Measurements from ENCODE around the gene MGAT3.

MGAT3 gene

DNA sequence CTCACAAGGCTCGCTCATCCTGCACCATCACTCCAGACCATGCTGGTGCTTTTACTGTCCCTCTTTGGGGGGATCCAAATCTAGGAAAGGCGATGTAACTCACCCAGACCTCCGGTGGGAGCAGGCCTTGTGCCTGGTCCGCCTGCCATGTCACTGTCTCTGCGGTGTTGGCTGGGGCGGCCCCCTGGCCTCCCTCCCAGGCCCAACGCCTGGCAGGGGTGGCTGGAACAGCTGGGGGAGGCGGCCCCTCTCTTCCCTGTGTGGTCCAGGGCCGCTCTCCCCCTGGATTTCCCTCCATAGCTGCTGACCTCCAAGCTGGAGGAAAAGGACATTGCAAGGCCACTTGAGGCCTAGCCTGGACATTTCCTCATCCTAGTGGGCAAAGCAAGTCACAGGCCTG, 11.1 kb upstream of the MGAT3 start:
- no peak for DNase-seq
- in situ Hi-C loops (cut with MboI; ENCODE audit: low pct_unique_long_range_greater_than_20kb, low sequenced_read_pairs) = no loop called here

DNA sequence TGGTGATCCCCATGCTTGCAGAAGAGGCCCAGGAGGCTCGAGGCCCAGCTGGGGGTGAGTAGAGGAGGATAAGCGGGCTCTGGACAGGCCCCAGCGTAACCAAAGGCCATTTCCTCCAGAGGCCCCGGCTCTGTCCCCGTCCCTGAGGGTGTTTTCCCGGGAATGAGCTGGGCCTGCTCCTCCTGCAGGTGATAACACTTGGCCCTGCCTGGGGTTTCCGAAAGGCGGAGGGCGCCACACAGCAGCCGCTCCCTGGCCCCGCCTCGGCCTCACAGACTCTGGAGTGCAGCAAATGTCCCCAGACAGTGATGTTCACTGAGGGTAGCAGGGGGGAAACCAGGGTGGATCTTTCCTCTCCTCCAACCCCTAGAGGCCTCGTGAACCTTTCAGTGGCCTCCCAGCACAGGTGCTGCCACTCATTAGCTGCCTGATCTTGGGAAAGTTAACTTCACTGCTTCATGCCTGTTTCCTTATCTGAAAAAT, 10.5 kb upstream of the MGAT3 start:
- in situ Hi-C loops (cut with MboI; ENCODE audit: low pct_unique_long_range_greater_than_20kb, low sequenced_read_pairs) = no loop called here
- DNase-seq = no peak

DNA sequence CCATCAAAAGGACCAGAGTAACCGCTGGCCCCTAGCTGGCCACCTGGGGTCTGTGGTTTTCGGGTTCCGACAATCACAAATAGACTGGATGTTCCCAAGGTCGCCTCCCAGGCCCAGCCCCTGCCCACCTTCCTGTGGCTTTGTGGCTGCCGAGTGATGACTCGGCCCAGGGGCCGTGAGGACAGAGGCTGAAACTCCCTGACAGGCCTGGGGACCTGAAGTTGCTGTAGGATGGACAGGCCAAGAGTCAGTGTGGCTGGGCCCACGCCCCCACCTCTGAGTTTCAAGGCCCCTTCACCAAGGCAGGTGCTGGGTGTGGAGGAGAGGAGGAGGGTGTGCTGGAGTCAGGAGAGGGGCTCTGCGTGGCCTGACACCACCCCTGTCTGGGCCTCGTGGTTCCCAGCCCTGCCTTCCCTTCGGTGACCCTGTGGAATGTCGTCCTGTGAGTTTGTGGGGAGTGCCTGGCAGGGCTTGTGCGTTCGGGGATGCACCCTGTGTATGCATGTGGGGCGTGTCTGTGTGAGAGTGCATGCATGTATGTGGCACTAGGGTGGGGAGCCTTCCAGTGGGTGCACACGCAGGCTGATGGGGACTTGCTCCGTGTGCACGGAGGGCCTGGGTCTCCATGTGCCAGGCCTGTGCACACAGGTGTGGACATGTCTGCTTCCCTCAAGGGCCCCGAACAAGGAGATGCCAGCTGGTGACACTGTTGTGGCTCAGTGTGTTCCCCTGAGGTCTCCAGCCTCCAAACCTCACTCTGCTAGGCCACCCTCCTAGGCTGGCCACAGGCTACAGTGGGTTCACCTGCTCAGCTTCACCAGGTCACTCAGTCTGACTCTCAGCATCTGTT, 8.4 kb upstream of the MGAT3 start:
- in situ Hi-C loops (cut with MboI; ENCODE audit: low pct_unique_long_range_greater_than_20kb, low sequenced_read_pairs) = no loop called here
- DNase-seq = no peak

DNA sequence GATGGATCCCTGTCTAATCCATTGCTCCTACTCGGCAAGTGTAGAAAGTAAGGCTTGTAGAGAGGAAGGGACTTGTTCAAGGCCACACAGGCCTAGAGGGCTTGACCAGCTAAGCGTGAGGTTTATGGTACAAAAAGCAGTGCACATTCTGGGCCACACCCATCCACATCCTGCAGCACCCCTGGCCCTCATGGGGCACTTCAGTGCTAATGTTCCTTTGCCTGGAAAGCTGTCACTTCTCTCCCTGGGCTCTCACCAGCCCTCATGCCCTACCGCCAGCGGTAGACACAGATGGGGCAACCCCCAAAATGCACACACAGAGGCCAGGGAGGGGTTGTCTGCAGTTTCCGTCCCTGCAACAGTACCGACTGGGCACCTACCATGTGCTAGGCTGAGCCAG, 7.1 kb upstream of the MGAT3 start:
- in situ Hi-C loops (cut with MboI; ENCODE audit: low pct_unique_long_range_greater_than_20kb, low sequenced_read_pairs) = no loop called here

DNA sequence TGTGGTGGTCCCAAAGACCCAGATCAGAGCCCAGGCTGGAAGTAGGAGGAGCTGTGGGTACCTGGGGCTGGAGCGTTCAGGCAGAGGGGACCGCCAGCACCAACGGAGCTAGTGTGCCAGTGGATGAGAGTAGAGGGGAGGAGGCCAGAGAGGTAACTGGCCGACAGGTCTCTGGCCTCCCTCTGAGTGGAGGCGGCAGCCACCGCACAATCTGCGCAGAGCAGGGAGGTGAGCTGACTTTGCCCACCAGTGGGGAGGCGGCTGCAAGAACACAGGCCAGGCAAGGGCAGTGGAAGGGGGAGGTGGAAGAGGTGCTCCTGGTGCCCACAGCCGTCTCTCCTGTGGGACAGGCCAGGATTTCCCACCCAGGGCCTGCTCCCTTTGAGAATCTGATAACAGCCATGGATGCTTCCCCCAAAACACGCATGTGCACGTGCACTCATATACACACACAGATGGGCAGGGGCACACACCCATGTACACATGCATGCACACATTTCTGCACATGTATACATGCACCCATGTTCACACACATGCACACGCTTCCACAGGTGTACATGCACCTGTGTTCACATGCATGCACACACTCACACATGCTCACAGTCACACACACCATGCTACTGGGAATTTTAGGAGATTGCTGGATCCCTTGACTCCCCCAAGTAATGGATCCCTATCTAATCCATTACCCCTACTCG, 6.4 kb upstream of the MGAT3 start:
- in situ Hi-C loops (cut with MboI; ENCODE audit: low pct_unique_long_range_greater_than_20kb, low sequenced_read_pairs) = no loop called here
- DNase-seq = no peak

More for the DNA sequence above, 7.1 kb upstream of the MGAT3 start:
- DNase-seq = no peak

DNA sequence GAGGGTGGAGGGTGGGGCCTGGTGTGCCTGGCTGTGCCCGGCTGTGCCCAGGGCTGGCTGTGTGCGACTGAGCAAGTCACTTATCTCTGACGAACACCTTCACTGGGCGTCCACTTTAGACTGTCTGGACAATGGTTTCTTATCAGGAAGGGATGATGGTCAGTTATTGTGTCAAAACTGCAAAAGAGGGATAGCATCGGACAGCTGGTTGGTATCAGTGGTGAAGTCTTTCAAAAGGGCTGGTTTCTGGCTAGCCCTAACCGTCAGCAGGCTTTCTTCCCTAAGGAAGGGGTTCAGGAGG, 4.1 kb upstream of the MGAT3 start:
- no peak for DNase-seq
- in situ Hi-C loops (cut with MboI; ENCODE audit: low pct_unique_long_range_greater_than_20kb, low sequenced_read_pairs) = no loop called here

DNA sequence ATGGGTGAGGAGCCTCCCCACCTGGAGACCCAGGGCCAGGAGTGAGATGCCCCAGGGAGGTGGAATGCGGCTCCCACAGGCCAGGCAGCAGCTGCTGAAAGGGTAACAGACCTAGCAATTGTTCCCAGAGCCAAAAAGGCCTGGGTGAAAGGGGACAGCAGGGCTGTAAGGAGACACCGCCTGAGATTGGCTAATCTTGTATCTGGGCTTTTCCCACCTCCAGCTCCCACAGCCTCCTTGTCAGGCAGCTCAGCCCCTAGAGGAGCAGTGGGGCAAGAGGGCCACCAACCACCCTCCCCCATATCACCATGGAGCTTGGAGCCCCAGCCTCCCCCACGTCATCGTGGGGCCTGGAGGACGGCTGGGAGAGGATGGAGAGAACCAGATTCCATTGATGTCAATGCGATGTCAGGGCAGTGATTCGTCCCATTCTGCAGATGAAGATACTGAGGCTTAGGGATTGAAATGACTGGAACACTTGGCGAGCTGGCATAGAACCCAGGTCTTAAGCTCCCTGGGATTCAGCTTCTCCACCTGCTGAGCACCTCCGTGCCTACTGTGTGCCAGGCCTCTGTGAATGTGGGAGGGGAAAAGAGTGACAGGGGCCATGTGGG, 2.9 kb upstream of the MGAT3 start:
- in situ Hi-C loops (cut with MboI; ENCODE audit: low pct_unique_long_range_greater_than_20kb, low sequenced_read_pairs) = no loop called here
- DNase-seq = no peak

DNA sequence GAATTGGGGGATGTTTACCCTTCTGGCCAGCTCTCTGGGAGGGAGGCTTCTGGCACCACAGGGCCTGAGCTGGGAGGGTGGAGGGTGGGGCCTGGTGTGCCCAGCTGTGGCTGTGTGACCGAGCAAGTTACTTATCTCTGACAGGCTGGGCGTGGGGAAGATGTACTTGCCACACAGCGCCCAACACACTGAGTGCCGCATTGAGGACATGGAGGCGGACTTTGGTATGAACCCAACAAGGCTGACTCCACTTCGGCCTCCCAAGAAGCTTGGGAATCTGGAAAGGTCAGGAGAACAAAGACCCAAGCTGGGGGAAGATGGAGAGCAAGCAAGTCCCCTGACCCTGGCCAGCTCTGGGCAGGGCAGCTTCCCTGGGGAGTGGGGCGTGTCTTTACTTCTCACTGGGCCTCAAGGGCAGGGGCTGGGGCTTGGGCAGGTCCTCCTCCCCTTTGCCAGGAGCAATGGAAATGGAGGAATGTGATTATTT, 2.4 kb upstream of the MGAT3 start:
- in situ Hi-C loops (cut with MboI; ENCODE audit: low pct_unique_long_range_greater_than_20kb, low sequenced_read_pairs) = no loop called here
- DNase-seq = no peak

DNA sequence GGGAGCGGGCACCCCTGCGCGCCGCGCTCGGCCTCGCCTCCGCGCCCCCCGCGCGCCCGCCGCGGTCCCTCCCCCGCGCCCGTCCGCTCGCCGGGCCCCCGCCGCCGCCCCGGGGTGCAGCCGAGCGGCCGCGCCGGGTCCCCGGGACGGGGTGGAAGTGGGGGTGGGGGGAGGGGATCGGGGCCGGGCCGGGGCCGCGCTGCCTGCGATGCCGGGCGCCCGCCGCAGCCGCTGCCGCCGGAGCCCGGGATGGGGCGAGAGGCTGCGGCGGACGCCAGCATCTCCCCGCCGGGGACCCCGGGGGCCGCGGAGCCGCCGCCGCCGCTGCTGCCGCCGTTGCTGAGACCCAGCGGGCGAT, 365 bp downstream of the MGAT3 start:
- no peak for DNase-seq
- in situ Hi-C loops (cut with MboI; ENCODE audit: low pct_unique_long_range_greater_than_20kb, low sequenced_read_pairs) = no loop called here

DNA sequence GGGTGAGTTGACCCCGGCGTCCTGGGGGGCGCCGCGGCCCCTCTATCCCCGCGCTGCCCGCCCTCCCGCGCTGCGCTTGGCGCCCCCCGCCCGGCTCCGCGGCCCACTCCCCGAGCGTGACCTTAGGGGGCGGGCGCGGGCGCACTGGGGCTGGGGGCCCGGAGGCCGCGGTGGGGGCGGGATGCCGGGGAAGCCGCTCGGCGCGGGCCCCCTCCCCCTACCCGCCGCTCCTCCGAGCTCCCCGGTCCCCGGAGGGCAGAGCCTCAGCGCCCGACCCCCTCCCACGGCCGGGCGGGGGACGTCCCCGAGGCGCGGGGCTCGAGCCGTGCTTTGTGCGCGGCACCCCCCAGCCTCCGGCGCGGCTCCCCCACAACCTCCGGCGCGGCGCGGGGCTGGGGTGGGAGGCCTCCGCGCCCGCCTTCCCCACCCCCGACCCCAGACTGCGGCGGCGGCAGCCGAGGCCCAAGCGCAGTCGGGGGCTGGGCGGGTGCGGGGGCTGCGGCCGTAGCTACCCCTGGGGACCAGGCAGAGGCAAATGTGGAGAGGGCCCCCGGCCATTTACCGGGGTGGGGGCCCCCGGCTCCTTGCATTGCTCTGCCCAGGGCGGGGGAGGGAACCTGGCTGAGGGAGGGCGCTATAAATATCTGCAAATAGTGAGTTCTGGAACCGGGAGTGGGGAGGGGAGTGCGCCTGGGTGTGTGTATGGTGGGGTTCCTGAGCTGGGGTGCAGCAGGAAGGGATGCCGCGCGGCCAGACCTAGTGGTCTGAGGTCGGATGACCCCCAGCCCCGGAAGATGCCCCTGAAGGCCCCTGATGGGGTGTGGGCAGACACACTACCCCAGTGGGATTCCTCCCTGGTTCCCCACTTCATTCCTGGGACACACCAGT, 988 bp downstream of the MGAT3 start:
- no peak for DNase-seq

DNA sequence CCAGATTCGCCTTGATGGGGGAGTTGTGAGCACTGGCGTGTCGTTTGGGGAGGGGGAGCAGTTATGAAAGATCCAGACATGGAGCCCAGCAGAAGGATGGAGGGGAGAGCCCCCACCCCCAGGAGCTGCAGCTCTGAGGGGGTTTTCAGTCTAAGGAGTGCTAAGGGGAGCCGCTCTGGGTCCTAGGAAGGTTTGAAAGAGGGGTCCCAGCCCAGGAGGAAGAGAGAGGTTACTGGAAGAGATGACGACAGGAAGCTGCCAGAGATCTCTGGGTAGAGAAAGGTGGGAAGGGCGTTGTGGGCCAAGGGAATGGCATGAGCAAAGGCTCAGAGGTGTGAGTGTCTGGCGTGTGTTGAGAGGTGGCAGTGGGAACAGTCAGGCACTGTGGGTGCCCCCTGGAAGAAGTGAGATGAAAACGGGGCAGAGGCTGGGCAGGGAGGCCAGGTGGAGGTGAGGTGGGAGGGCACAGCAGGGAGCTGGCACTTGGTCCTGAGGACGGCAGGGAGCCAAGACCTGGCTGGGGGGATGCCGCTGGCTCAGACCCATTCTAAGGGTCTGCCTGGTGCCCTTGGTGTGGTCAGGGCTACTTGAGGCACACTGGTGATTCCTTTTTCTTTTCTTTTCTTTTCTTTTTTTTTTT, 1.8 kb downstream of the MGAT3 start:
- no peak for DNase-seq

More for the DNA sequence above, 988 bp downstream of the MGAT3 start:
- in situ Hi-C loops (cut with MboI; ENCODE audit: low pct_unique_long_range_greater_than_20kb, low sequenced_read_pairs) = no loop called here

DNA sequence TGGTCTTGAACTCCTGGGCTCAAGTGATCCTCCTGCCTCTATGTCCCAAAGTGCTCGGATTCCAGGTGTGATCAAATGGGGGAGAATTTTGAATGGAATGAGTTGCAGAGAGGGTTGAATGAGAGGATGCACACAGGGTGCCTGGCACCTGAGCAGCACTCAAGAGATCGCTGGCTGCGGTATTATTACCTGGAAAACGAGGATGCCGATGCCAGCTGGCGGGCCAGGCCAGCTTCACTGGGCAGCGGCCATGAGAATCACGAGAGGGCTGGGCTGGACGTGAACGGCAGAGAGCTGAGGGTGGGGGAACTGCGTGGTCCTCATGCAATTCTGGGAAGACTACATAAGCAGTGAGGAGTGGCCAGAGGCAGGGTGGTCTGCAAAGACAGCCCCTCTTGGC, 2.9 kb downstream of the MGAT3 start:
- in situ Hi-C loops (cut with MboI; ENCODE audit: low pct_unique_long_range_greater_than_20kb, low sequenced_read_pairs) = no loop called here
- DNase-seq = no peak

More for the DNA sequence above, 1.8 kb downstream of the MGAT3 start:
- in situ Hi-C loops (cut with MboI; ENCODE audit: low pct_unique_long_range_greater_than_20kb, low sequenced_read_pairs) = no loop called here

DNA sequence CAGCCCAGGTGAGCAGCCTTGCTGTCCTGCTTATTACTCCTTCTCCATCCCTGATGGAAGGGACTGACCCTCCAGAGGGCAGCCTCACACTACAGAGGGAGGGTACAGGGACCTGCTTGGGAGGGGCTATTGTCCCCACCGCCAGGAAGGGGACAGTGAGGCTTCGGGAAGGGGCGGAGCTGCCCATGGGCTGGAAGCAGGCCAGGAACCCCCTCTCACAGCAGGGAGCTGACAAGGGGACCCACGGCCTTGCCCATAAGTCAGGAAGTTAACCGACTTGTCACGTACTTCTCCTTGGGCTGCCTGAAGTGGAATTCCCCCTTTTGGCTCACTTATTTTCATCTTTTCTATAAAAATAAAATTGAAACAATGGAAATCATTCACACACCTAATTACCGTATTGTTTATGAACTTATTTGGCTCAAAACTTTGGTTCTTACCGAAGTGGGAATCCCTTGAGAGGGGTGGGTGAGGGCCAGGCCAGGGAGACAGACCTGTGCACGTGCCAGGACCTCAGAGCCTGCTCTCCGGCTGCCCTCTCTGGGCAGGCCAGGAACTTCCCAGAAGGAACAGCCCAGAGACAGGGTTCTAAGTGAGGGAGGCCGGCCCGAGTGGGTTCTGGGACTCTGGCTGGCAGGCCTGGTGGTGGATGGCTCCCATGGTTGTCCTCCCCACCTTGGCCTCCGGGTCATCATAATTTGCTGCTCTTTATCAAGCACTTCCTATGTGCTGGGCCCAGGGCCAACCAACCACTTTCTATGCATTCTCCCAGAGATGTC, 5.8 kb downstream of the MGAT3 start:
- DNase-seq = peak; percentile 69
- in situ Hi-C loops (cut with MboI; ENCODE audit: low pct_unique_long_range_greater_than_20kb, low sequenced_read_pairs) = no loop called here

DNA sequence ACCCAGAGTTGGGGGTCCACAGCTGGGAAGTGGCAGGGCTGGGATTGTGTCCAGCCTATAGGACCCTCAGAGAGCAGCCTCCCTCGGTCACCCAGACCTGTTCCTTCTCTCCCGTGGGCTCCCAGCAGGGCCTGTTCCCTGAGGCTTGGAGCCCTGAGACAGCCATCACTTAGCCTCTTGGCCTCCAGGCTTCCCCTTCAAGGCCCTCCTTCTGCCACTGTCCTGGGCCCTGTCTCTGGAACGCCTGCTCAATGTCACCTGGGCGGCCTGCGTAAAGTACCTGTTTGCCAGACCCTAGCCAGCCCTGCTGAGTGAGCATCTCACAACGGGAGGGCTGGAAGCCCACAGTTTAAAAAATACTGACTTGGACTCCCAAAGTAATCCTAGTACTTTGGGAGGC, 6.5 kb downstream of the MGAT3 start:
- in situ Hi-C loops (cut with MboI; ENCODE audit: low pct_unique_long_range_greater_than_20kb, low sequenced_read_pairs) = no loop called here
- no peak for DNase-seq

DNA sequence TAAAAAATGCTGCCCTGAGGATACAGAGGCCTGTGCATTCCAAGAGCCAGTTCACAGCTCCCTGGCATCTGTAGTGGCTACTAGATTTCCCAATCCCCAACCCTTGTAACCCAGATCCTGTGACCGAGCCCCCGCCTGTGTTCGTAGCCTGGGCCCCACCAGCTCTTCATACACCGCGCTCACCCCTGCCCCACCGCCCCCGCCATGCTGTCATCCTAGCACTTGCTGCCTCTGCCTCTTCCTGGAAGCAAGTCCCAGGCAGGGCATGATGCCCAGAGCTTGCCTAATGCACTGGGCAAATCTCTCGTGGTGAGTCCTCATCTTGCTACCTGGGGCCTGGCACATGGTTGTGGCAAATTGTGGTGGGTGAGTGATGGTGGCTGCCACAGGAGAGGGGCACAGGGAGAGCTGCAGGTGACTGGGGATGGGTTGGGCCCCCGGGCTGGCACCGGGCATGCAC, 7.1 kb downstream of the MGAT3 start:
- DNase-seq = no peak
- in situ Hi-C loops (cut with MboI; ENCODE audit: low pct_unique_long_range_greater_than_20kb, low sequenced_read_pairs) = no loop called here

DNA sequence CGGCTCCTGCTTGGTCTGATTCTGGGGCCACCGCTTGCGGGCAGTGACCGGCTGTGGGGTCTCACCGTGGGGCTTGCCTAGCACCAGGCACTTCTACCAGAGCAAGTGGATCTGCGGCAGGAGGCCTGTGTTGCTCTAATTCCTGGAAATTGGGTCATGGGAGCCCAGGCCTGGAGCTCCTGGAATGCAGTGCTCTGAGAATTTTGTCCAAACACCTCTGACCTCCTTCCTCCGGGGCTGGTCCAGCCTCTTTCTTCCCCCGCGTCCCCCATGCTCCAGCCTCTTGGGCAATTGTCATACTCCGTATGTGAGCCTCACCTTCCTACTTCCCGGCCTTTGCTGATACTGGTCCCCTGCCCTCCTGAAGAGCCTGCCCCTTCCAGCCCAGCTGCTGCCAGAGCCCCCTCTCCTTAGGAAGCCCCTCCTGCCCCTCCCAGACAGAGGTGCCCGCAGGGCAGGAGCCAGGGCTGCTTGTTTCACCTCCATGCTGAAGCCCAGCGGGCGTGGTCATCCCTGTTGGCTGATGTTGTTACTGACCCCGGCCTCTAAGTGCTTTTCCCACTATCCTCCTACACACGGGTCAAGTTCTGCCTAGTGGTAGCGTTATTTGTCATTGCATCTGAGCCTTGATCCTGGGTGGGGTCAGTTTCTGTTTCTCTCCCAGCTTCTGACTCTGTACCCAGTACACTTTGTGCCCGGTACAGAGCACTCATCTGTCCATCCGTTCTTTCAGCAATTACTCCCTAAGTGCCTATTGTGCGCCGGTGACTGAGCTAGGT, 9.6 kb downstream of the MGAT3 start:
- in situ Hi-C loops (cut with MboI; ENCODE audit: low pct_unique_long_range_greater_than_20kb, low sequenced_read_pairs) = no loop called here
- DNase-seq = no peak

DNA sequence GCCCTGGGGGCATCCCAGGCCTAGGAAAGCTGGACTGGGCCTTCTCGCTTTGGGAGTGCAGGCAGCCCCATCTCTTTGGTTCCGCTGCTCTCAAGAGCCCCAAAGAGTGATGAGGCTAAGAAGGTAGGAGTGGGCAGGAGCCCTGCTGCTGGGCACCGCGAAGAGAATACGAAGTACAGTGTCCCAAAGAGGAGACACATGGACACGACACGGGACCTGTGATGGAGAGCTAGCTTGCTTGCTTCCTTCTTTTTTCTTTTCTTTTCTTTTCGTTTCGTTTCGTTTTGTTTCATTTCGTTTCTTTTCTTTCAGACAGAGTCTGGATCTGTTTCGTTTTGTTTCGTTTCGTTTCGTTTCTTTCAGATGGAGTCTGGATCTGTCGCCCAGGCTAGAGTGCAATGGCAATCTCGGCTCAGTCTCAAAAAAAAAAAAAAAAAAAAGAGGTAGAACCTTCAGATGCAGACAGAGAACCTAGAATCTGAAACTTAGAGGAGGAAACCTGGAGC, 10.6 kb downstream of the MGAT3 start:
- DNase-seq = no peak
- in situ Hi-C loops (cut with MboI; ENCODE audit: low pct_unique_long_range_greater_than_20kb, low sequenced_read_pairs) = no loop called here
